Femur (tissue), 1 donor: Measurements from ENCODE around the gene WDR64.
"Not testable (repeated sequence)": the region's sequence is repeated elsewhere in the genome, so short reads cannot be mapped to it uniquely, and the experiment has no call there.

Experiments used
- DNase-seq: peaks from one replicate; pipeline ENCODE4 v3.0.0-alpha.2; 2017

Gene WDR64

GRCh38 chr1:241749041-241749944 is 97.2 kb downstream of the WDR64 start:
- DNase-seq = no peak

GRCh38 chr1:241749945-241750695 is 98.0 kb downstream of the WDR64 start:
- no peak for DNase-seq

- DNase-seq = no peak
Observed at GRCh38 chr1:241751524-241751923, 99.4 kb downstream of the WDR64 start.

GRCh38 chr1:241762713-241763339 is 110.7 kb downstream of the WDR64 start:
- no peak for DNase-seq

GRCh38 chr1:241765390-241765789 is 113.3 kb downstream of the WDR64 start:
- DNase-seq = no peak

- no peak for DNase-seq
Observed at GRCh38 chr1:241767737-241768136, 115.7 kb downstream of the WDR64 start.

- no peak for DNase-seq
Observed at GRCh38 chr1:241770115-241770514, 118.0 kb downstream of the WDR64 start.

GRCh38 chr1:241771117-241771516 is 119.0 kb downstream of the WDR64 start:
- no peak for DNase-seq

GRCh38 chr1:241772932-241773500 is 120.9 kb downstream of the WDR64 start:
- DNase-seq = no peak

GRCh38 chr1:241773991-241774390 is 121.9 kb downstream of the WDR64 start:
- no peak for DNase-seq

- no peak for DNase-seq
Observed at GRCh38 chr1:241775021-241775420, 122.9 kb downstream of the WDR64 start.

GRCh38 chr1:241776911-241777310 is 124.8 kb downstream of the WDR64 start:
- no peak for DNase-seq

- DNase-seq = no peak
Observed at GRCh38 chr1:241778117-241778516, 126.0 kb downstream of the WDR64 start.

- DNase-seq = no peak
Observed at GRCh38 chr1:241779897-241780296, 127.8 kb downstream of the WDR64 start.

- DNase-seq = no peak
Observed at GRCh38 chr1:241782396-241782795, 130.3 kb downstream of the WDR64 start.

GRCh38 chr1:241787691-241788090 is 135.6 kb downstream of the WDR64 start:
- no peak for DNase-seq

GRCh38 chr1:241789061-241789460 is 137.0 kb downstream of the WDR64 start:
- no peak for DNase-seq

- DNase-seq = no peak
Observed at GRCh38 chr1:241799416-241799815, 147.3 kb downstream of the WDR64 start.

- no peak for DNase-seq
Observed at GRCh38 chr1:241800640-241801039, 148.6 kb downstream of the WDR64 start.

GRCh38 chr1:241802863-241803262 is 150.8 kb downstream of the WDR64 start:
- DNase-seq = no peak

- DNase-seq = not testable (repeated sequence)
Observed at GRCh38 chr1:241804706-241805105, 152.6 kb downstream of the WDR64 start.

- DNase-seq = no peak
Observed at GRCh38 chr1:241808265-241808664, 156.2 kb downstream of the WDR64 start.

- DNase-seq = no peak
Observed at GRCh38 chr1:241810769-241811405, 158.8 kb downstream of the WDR64 start.
